ENCODE measurements around the gene SLBP.

The SLBP gene

DNA sequence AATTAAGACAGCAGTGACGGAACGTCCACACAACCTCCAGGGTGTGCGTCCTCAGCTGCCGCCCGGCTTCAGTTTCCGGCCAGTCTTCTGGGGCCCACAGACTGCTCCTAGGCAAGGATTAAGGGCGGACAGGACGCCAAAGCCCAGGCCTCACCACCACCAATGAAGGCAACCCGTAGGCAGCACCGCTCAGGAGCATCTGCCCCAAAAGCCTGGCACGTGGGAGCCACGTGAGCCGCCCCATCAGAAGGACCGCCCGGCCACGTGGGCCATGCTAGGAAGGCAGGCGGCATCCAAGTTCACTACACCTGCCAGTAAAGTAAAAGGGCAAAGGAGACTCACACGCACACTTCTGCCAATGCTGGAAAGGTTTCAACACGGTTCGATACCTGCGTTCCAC, 42.3 kb downstream of the SLBP start:
- no CpG with 5 or more reads among the region's 21 CpGs for WGBS (ENCODE audit: extremely low coverage, insufficient coverage, low lambda C conversion rate)
- H3K4me2 ChIP-seq (ENCODE audit: low read length) = no peak overlapping the region
- no peak overlapping the region for H2BK15ac ChIP-seq (replicated peaks; ENCODE audit: low read depth)
- no peak for DNase-seq
- H3K56ac ChIP-seq (ENCODE audit: low read length) = no peak overlapping the region
- H2BK120ac ChIP-seq (ENCODE audit: low read depth, low read length) = no peak overlapping the region
- H3K4me3 ChIP-seq (ENCODE audit: low read length) = no peak overlapping the region
- H3K4ac ChIP-seq (ENCODE audit: low read depth, low read length) = no peak overlapping the region
- H3K27ac ChIP-seq (ENCODE audit: low read depth, low read length) = no peak overlapping the region
- H2BK5ac ChIP-seq (ENCODE audit: low read length) = no peak overlapping the region
- no peak overlapping the region for H4K8ac ChIP-seq (ENCODE audit: low read depth, low read length)
- H3K4me1 ChIP-seq (ENCODE audit: control insufficient read depth, low read depth, low read length) = no peaks in the 10 kb centered on the region
- no peak overlapping the region for H3K18ac ChIP-seq (ENCODE audit: low read length)
- H2AK5ac ChIP-seq (ENCODE audit: low read length) = no peak overlapping the region
- no peaks in the 10 kb centered on the region for H3K36me3 ChIP-seq (ENCODE audit: control insufficient read depth, insufficient read depth, low read length)
- no peak overlapping the region for H4K5ac ChIP-seq (ENCODE audit: low read length)
- H3K27me3 ChIP-seq (ENCODE audit: insufficient read depth, low read length, poor library complexity) = no peaks in the 10 kb centered on the region
- no peak overlapping the region for H3K9ac ChIP-seq (ENCODE audit: low read length)
- H3K79me1 ChIP-seq (ENCODE audit: low read length) = no peaks in the 10 kb centered on the region
- H3K79me2 ChIP-seq (ENCODE audit: control insufficient read depth, insufficient read depth, low read length) = no peaks in the 10 kb centered on the region
- H3K23ac ChIP-seq (ENCODE audit: low read length) = no peak overlapping the region

DNA sequence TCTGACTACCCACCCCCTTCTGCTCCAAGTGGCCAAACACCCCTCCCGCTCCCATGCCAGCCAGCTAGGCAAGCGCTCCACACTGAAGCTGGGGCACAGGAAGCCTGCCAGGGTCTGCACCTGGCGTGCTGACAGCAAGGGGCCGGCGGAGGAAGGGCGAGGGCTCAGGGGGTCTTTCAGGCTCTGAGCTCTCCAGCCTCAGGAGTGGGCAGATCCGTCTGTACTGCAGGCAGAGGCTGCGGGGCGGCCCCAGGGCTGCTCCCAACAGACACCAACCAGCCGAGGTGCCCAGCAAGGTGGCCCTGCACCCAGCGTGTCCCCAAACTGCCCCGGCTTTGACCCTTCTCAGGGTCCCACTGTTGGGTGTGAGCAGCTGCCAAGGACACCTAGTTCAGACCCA, 42.8 kb downstream of the SLBP start:
- no peaks in the 10 kb centered on the region for H3K79me1 ChIP-seq (ENCODE audit: low read length)
- no peaks in the 10 kb centered on the region for H3K27me3 ChIP-seq (ENCODE audit: insufficient read depth, low read length, poor library complexity)
- no peak overlapping the region for H4K5ac ChIP-seq (ENCODE audit: low read length)
- no peak overlapping the region for H3K56ac ChIP-seq (ENCODE audit: low read length)
- no peak overlapping the region for H2BK15ac ChIP-seq (replicated peaks; ENCODE audit: low read depth)
- H3K23ac ChIP-seq (ENCODE audit: low read length) = no peak overlapping the region
- H3K36me3 ChIP-seq (ENCODE audit: control insufficient read depth, insufficient read depth, low read length) = no peaks in the 10 kb centered on the region
- H3K18ac ChIP-seq (ENCODE audit: low read length) = no peak overlapping the region
- H3K4ac ChIP-seq (ENCODE audit: low read depth, low read length) = no peak overlapping the region
- H2BK5ac ChIP-seq (ENCODE audit: low read length) = no peak overlapping the region
- H3K4me1 ChIP-seq (ENCODE audit: control insufficient read depth, low read depth, low read length) = no peaks in the 10 kb centered on the region
- H3K27ac ChIP-seq (ENCODE audit: low read depth, low read length) = no peak overlapping the region
- no peak overlapping the region for H2BK120ac ChIP-seq (ENCODE audit: low read depth, low read length)
- no peak overlapping the region for H3K9ac ChIP-seq (ENCODE audit: low read length)
- H4K8ac ChIP-seq (ENCODE audit: low read depth, low read length) = no peak overlapping the region
- no peak for DNase-seq
- WGBS (ENCODE audit: extremely low coverage, insufficient coverage, low lambda C conversion rate) = no CpG with 5 or more reads among the region's 12 CpGs
- H3K79me2 ChIP-seq (ENCODE audit: control insufficient read depth, insufficient read depth, low read length) = no peaks in the 10 kb centered on the region
- no peak overlapping the region for H3K4me3 ChIP-seq (ENCODE audit: low read length)
- H3K4me2 ChIP-seq (ENCODE audit: low read length) = no peak overlapping the region
- no peak overlapping the region for H2AK5ac ChIP-seq (ENCODE audit: low read length)

DNA sequence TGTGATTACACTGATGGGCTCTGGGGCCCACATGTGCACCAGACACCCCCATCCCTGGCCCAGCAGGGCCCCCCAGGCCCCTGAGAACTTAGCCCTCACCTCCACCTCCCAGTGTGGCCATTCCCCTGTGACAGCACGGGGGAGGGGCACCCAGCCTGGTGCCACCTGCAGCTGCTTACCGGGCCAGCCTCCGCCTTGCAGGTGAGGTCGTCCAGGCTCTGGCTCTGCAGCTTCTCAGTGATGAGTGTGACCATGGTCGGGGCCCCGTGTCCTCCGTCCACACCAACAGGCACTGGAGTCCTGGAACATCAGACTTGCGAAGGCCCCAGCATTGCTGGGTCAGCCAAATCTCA, 43.7 kb downstream of the SLBP start:
- Histone ChIP-seq H3K23ac (ENCODE audit: low read length) (no peak overlapping the region), H3K79me2 (ENCODE audit: control insufficient read depth, insufficient read depth, low read length) (no peaks in the 10 kb centered on the region), H3K4me3 (ENCODE audit: low read length) (no peak overlapping the region), H2BK120ac (ENCODE audit: low read depth, low read length) (no peak overlapping the region), H2BK5ac (ENCODE audit: low read length) (no peak overlapping the region), H3K4ac (ENCODE audit: low read depth, low read length) (no peak overlapping the region), H4K5ac (ENCODE audit: low read length) (no peak overlapping the region), H3K9ac (ENCODE audit: low read length) (no peak overlapping the region), H3K27me3 (ENCODE audit: insufficient read depth, low read length, poor library complexity) (no peaks in the 10 kb centered on the region), H2BK15ac (replicated peaks; ENCODE audit: low read depth) (no peak overlapping the region), H4K8ac (ENCODE audit: low read depth, low read length) (no peak overlapping the region), H3K4me2 (ENCODE audit: low read length) (no peak overlapping the region), H3K18ac (ENCODE audit: low read length) (no peak overlapping the region), H3K56ac (ENCODE audit: low read length) (no peak overlapping the region), H3K79me1 (ENCODE audit: low read length) (no peaks in the 10 kb centered on the region), H3K27ac (ENCODE audit: low read depth, low read length) (no peak overlapping the region), H3K36me3 (ENCODE audit: control insufficient read depth, insufficient read depth, low read length) (no peaks in the 10 kb centered on the region), H3K4me1 (ENCODE audit: control insufficient read depth, low read depth, low read length) (no peaks in the 10 kb centered on the region), H2AK5ac (ENCODE audit: low read length) (no peak overlapping the region)
- no CpG with 5 or more reads among the region's 8 CpGs for WGBS (ENCODE audit: extremely low coverage, insufficient coverage, low lambda C conversion rate)
- no peak for DNase-seq

DNA sequence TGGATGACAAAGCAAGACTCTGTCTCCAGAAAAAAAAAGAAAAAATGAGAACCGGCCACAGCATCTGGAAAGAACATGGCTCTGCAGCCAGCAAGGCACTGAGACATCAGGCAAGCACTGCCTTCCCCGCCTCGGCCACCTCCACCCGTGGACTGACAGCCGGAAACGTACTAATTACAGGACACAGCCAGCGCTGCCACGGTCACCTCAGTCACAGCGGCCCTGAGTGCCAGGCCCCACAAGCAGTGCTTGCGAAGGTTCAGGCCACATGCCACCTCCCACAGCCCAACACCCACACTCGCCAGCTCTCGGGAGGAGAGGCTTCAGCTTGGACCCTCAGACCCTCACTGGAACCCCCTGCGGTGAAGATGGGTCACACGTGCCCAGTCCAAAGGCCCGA, 44.8 kb downstream of the SLBP start:
- Histone ChIP-seq H4K5ac (ENCODE audit: low read length) (no peak overlapping the region), H3K4me1 (ENCODE audit: control insufficient read depth, low read depth, low read length) (no peaks in the 10 kb centered on the region), H3K23ac (ENCODE audit: low read length) (no peak overlapping the region), H2AK5ac (ENCODE audit: low read length) (no peak overlapping the region), H3K27ac (ENCODE audit: low read depth, low read length) (no peak overlapping the region), H2BK120ac (ENCODE audit: low read depth, low read length) (no peak overlapping the region), H3K4me2 (ENCODE audit: low read length) (no peak overlapping the region), H3K27me3 (ENCODE audit: insufficient read depth, low read length, poor library complexity) (no peaks in the 10 kb centered on the region), H3K4me3 (ENCODE audit: low read length) (no peak overlapping the region), H3K9ac (ENCODE audit: low read length) (no peak overlapping the region), H3K18ac (ENCODE audit: low read length) (no peak overlapping the region), H3K79me1 (ENCODE audit: low read length) (no peaks in the 10 kb centered on the region), H3K79me2 (ENCODE audit: control insufficient read depth, insufficient read depth, low read length) (no peaks in the 10 kb centered on the region), H2BK5ac (ENCODE audit: low read length) (no peak overlapping the region), H2BK15ac (replicated peaks; ENCODE audit: low read depth) (no peak overlapping the region), H3K4ac (ENCODE audit: low read depth, low read length) (no peak overlapping the region), H3K56ac (ENCODE audit: low read length) (no peak overlapping the region), H3K36me3 (ENCODE audit: control insufficient read depth, insufficient read depth, low read length) (no peaks in the 10 kb centered on the region), H4K8ac (ENCODE audit: low read depth, low read length) (no peak overlapping the region)
- no CpG with 5 or more reads among the region's 15 CpGs for WGBS (ENCODE audit: extremely low coverage, insufficient coverage, low lambda C conversion rate)
- no peak for DNase-seq

- Histone ChIP-seq H2AK5ac (ENCODE audit: low read length) (no peak overlapping the region), H4K5ac (ENCODE audit: low read length) (no peak overlapping the region), H3K4me3 (ENCODE audit: low read length) (no peak overlapping the region), H3K18ac (ENCODE audit: low read length) (no peak overlapping the region), H2BK15ac (replicated peaks; ENCODE audit: low read depth) (no peak overlapping the region), H3K4me2 (ENCODE audit: low read length) (no peak overlapping the region), H2BK5ac (ENCODE audit: low read length) (no peak overlapping the region), H3K56ac (ENCODE audit: low read length) (no peak overlapping the region), H3K23ac (ENCODE audit: low read length) (no peak overlapping the region), H2BK120ac (ENCODE audit: low read depth, low read length) (no peak overlapping the region), H3K9ac (ENCODE audit: low read length) (no peak overlapping the region), H3K4me1 (ENCODE audit: control insufficient read depth, low read depth, low read length) (no peaks in the 10 kb centered on the region), H3K36me3 (ENCODE audit: control insufficient read depth, insufficient read depth, low read length) (no peaks in the 10 kb centered on the region), H3K27ac (ENCODE audit: low read depth, low read length) (no peak overlapping the region), H4K8ac (ENCODE audit: low read depth, low read length) (no peak overlapping the region), H3K79me1 (ENCODE audit: low read length) (no peaks in the 10 kb centered on the region), H3K79me2 (ENCODE audit: control insufficient read depth, insufficient read depth, low read length) (no peaks in the 10 kb centered on the region), H3K4ac (ENCODE audit: low read depth, low read length) (no peak overlapping the region), H3K27me3 (ENCODE audit: insufficient read depth, low read length, poor library complexity) (no peaks in the 10 kb centered on the region)
- DNase-seq = no peak
- WGBS (ENCODE audit: extremely low coverage, insufficient coverage, low lambda C conversion rate) = no CpG with 5 or more reads among the region's 12 CpGs
These were observed 45.7 kb downstream of the SLBP start for GRCh38 chr4:1666391-1666790.

DNA sequence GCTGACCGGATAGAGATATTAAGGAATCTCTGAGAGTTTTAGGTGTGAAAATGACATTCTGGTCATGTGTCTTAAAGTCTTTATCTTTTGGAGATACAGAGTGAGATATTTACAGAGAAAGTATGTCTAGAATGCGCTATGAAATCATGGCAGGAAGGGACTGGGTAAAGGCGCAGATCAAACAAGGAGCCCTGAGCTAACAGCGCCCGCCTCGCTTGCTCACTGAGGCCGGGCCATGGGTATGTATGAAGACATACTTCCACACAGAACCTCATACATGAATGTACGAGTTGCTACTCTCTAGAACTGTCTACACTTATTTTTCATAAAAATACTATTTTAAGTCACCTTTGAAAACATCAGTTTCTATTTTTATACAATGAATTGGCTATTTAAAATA, 48.0 kb downstream of the SLBP start:
- Histone ChIP-seq H4K5ac (ENCODE audit: low read length) (no peak overlapping the region), H3K79me2 (ENCODE audit: control insufficient read depth, insufficient read depth, low read length) (no peaks in the 10 kb centered on the region), H2BK15ac (replicated peaks; ENCODE audit: low read depth) (no peak overlapping the region), H3K27me3 (ENCODE audit: insufficient read depth, low read length, poor library complexity) (no peaks in the 10 kb centered on the region), H3K9ac (ENCODE audit: low read length) (no peak overlapping the region), H3K27ac (ENCODE audit: low read depth, low read length) (no peak overlapping the region), H3K4me1 (ENCODE audit: control insufficient read depth, low read depth, low read length) (no peaks in the 10 kb centered on the region), H3K4ac (ENCODE audit: low read depth, low read length) (no peak overlapping the region), H3K56ac (ENCODE audit: low read length) (no peak overlapping the region), H3K4me2 (ENCODE audit: low read length) (no peak overlapping the region), H3K18ac (ENCODE audit: low read length) (no peak overlapping the region), H3K23ac (ENCODE audit: low read length) (no peak overlapping the region), H3K79me1 (ENCODE audit: low read length) (no peaks in the 10 kb centered on the region), H2BK120ac (ENCODE audit: low read depth, low read length) (no peak overlapping the region), H2BK5ac (ENCODE audit: low read length) (no peak overlapping the region), H3K36me3 (ENCODE audit: control insufficient read depth, insufficient read depth, low read length) (no peaks in the 10 kb centered on the region), H2AK5ac (ENCODE audit: low read length) (no peak overlapping the region), H4K8ac (ENCODE audit: low read depth, low read length) (no peak overlapping the region), H3K4me3 (ENCODE audit: low read length) (no peak overlapping the region)
- no peak for DNase-seq
- no CpG with 5 or more reads among the region's 8 CpGs for WGBS (ENCODE audit: extremely low coverage, insufficient coverage, low lambda C conversion rate)
